Astrocyte of the hippocampus (primary cell): Measurements from ENCODE around the gene OGFR.

Experiments
- DNase-seq: peaks from one replicate; pipeline ENCODE4 v3.0.0; 2011; ENCODE audit warnings: low read depth, low spot score

OGFR gene

GRCh38 chr20:62770111-62770910 lies 34.3 kb upstream of the OGFR start:
- no peak for DNase-seq

GRCh38 chr20:62770916-62771315 lies 33.7 kb upstream of the OGFR start:
- DNase-seq: no peak

GRCh38 chr20:62771396-62772102 lies 33.1 kb upstream of the OGFR start:
- no peak for DNase-seq

GRCh38 chr20:62772103-62772611 lies 32.5 kb upstream of the OGFR start:
- no peak for DNase-seq

- DNase-seq: no peak
Observed at GRCh38 chr20:62772619-62772989, 32.0 kb upstream of the OGFR start.

GRCh38 chr20:62772990-62773844 lies 31.4 kb upstream of the OGFR start:
- no peak for DNase-seq

- no peak for DNase-seq
Observed at GRCh38 chr20:62773845-62774714, 30.6 kb upstream of the OGFR start.

GRCh38 chr20:62774762-62775161 lies 29.9 kb upstream of the OGFR start:
- no peak for DNase-seq

GRCh38 chr20:62775206-62775605 lies 29.4 kb upstream of the OGFR start:
- no peak for DNase-seq

- no peak for DNase-seq
Observed at GRCh38 chr20:62776035-62776691, 28.5 kb upstream of the OGFR start.

- no peak for DNase-seq
Observed at GRCh38 chr20:62776692-62777527, 27.7 kb upstream of the OGFR start.

- no peak for DNase-seq
Observed at GRCh38 chr20:62777528-62777830, 27.2 kb upstream of the OGFR start.

GRCh38 chr20:62778058-62778457 lies 26.6 kb upstream of the OGFR start:
- no peak for DNase-seq

GRCh38 chr20:62778601-62779416 lies 25.8 kb upstream of the OGFR start:
- DNase-seq: no peak

- no peak for DNase-seq
Observed at GRCh38 chr20:62779417-62779685, 25.3 kb upstream of the OGFR start.

- DNase-seq: no peak
Observed at GRCh38 chr20:62780204-62780603, 24.4 kb upstream of the OGFR start.

- DNase-seq: no peak
Observed at GRCh38 chr20:62780696-62781095, 23.9 kb upstream of the OGFR start.

- no peak for DNase-seq
Observed at GRCh38 chr20:62782149-62782892, 22.3 kb upstream of the OGFR start.

GRCh38 chr20:62782893-62783278 lies 21.7 kb upstream of the OGFR start:
- no peak for DNase-seq
